Erythroblast (primary cell): Measurements from ENCODE around the gene POU6F2.

Source experiments
- DNase-seq, 2 experiments: peaks; one replicate each; lab custom pipeline; 2025; lab: John Stamatoyannopoulos, UW
- GATA1 ChIP-seq: IDR thresholded peaks from 2 replicates; pipeline ENCODE4 v1.6.1; 2011; ENCODE audit warnings: low read depth, mild to moderate bottlenecking, control low read depth, low read length, moderate library complexity
- POLR2A ChIP-seq: IDR thresholded peaks from 2 replicates; pipeline ENCODE4 v1.6.1; 2011; ENCODE audit warnings: mild to moderate bottlenecking, low read length

Gene POU6F2

GRCh38 chr7:39017369-39017915 is 39.7 kb downstream of the POU6F2 start:
- no peak for TF ChIP-seq POLR2A
- no peak for TF ChIP-seq GATA1
- DNase-seq: no peak

- DNase-seq: no peak
- TF ChIP-seq POLR2A (no peak), GATA1 (no peak)
Measured at GRCh38 chr7:39022796-39023195, 45.1 kb downstream of the POU6F2 start.

- TF ChIP-seq GATA1 (no peak), POLR2A (no peak)
- DNase-seq: no peak
Measured at GRCh38 chr7:39027491-39027890, 49.8 kb downstream of the POU6F2 start.

DNA sequence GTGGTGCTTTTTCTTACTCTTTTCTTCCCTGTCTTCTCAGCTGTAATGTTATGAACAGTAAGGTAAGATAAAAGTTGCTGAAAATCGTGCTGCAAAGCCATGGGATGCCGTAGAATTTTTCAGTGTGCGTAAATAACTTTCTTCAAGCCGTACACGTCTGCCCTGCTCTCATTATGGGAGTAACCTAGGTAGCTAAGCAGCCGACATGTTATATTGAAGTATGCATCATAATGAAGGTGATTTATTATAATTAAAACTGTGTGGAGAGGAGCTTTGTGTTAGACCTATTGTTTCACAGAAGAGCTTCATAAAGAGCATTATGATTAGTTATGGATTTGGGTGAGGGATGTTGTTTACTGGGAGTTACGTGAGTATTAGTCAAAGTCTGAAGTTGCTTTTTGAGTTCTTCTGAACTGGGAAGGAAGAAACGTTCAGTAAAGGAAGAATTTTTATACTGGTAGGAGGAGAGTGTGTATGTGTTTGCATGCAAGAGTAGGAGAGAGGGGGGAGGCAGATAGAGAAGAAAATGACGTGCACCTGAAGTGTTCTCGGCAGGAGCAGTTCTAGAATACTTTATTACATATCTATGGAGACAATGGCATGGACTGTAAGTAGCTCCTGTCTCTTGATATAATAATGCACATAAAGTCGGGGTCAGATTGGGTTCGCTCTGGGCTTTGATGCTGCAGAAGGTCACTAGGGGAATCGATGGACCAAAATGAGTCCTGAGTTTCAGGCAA is 56.3 kb downstream of the POU6F2 start:
- no peak for DNase-seq
- TF ChIP-seq GATA1 (no peak), POLR2A (no peak)

- TF ChIP-seq POLR2A (no peak), GATA1 (no peak)
- no peak for DNase-seq
Measured at GRCh38 chr7:39035156-39035555, 57.4 kb downstream of the POU6F2 start.

DNA sequence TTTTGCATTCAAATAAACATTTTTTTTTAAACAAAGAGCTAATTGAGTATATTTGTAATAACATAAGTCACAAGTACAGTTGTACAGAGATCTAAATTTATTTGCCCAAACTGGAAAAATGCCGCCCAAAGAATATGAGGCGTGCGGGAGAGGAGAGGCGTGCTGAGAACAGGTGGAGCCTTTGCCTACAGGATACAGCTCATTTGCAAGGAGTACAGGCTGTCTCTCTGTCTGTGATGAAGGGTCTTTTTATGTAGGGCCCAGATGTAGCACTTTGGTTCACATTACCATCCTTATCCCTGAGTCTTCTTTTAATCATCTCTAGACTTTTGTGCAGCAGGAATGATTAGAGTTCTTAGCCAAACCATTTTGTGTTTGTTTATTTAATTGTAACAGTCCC is 58.2 kb downstream of the POU6F2 start:
- no peak for DNase-seq
- TF ChIP-seq GATA1 (no peak), POLR2A (no peak)

GRCh38 chr7:39042670-39043069 is 65.0 kb downstream of the POU6F2 start:
- DNase-seq: no peak
- no peak for TF ChIP-seq POLR2A
- TF ChIP-seq GATA1: no peak

DNA sequence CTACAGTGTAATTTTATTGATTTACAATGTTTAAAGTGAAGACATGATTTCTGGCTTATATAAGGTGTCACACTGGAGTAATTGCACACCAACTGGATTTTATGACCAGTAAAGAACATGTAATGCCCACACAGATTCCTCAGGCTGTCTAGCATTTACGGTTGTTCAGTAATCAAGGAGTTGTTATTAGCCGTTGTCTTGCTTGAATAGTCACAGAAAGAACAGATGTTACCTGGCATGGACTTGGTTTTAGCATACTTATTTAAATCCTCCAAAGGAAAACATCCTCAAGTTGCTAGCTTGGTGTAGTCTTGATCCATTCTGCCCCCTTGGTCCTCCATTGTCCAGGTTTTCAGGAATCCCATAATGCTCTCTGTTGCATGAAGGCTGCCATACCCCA is 65.8 kb downstream of the POU6F2 start:
- TF ChIP-seq POLR2A (no peak), GATA1 (no peak)
- DNase-seq: no peak

- DNase-seq: no peak
- TF ChIP-seq POLR2A (no peak), GATA1 (no peak)
Measured at GRCh38 chr7:39044489-39044888, 66.8 kb downstream of the POU6F2 start.

GRCh38 chr7:39045231-39045630 is 67.5 kb downstream of the POU6F2 start:
- no peak for DNase-seq
- no peak for TF ChIP-seq GATA1
- TF ChIP-seq POLR2A: no peak

GRCh38 chr7:39051279-39051678 is 73.6 kb downstream of the POU6F2 start:
- no peak for DNase-seq
- no peak for TF ChIP-seq POLR2A
- TF ChIP-seq GATA1: no peak

DNA sequence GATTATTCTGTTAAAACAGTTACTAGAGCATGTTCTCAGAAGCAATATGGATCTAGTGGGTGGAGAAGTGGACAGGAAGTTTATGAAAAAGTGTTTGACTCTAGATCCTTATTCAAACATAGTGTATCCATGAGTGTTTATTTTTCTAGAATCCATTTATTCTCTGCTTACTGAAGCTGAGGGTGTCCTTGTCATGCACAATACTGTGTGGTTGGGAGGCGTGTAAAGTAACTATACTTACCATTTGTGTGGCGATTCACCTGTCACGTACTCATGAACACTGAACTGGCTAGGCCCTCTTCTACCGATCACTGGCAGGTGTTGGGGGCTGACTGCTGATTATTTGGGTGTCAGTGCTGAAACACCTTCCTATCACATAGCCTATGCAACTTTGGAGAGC is 74.0 kb downstream of the POU6F2 start:
- DNase-seq: no peak
- TF ChIP-seq POLR2A (no peak), GATA1 (no peak)

DNA sequence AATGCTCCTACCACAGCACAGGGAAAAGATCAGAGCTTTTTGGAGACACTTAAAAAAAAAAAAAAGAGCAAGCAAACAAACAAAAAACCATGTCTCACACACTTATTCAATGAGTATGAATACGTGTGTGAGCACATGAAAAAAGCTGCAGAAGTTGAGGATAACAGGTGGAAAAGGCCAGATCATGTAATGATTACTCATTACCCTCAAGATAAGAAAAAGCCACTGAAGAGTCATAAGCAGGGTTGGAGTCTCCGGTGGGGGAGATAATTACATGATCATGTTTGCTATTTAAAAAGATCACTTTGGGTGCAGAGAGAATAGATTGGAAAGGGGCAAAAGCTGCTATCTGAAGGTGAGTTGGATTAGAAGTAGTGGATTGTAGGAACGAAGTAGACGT is 77.0 kb downstream of the POU6F2 start:
- TF ChIP-seq POLR2A (no peak), GATA1 (no peak)
- no peak for DNase-seq

DNA sequence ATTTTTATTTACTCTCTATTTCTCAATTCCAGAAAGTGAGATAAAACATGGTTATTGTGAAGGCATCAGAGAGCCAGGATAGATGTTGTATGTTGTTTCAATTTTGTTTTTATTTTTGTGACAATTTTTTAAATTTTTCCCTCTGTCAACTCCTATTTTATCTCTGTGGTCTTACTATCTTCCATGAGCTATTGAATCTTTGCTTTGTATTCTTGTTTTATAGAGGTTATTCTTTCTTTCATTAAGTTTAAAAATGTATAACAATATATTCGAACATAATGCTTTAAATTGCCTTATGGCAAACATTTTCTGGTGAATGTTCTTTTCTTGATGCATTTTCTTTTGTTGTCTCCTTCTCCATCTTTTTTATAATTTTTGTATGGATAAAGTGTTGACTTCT is 78.4 kb downstream of the POU6F2 start:
- TF ChIP-seq POLR2A: no peak
- TF ChIP-seq GATA1: no peak

GRCh38 chr7:39062811-39063210 is 85.1 kb downstream of the POU6F2 start:
- no peak for TF ChIP-seq POLR2A
- DNase-seq: no peak

More for the DNA sequence above, 78.4 kb downstream of the POU6F2 start:
- DNase-seq: no peak
